ENCODE data around the gene TAGAP. TPM values are rescaled to one million over a fixed set of nuclear protein-coding genes. Genes with fewer than 3 reads are reported as not detected.

Gene TAGAP
- total RNA-seq, 1 donor from 2014 or later: under 0.01 TPM

DNA sequence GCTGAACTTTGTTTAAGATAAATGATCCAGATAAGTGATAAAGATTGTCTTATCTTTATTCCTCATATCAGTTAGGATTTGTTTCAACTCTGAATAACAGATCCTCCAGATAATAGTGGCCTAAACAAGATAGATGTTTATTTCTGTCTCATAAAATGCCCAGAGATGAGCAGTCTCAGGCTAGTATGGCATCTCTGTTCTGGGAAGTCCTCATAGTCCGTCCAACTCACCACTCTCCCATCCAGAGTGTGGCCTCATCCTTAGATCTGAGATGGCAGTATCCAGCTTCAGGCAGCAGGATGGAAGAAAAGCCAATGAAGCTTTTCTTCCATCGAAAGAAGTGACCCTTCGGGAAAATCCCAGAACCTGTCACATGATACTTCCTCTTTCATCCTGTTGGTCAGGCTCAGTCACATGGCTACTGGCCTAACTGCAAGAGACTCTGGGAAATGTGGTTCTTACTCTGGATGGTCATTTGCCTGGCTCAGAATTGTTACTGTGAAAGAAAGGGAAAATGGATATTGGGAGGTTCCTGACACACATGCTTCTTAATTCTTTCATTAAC lies 29.4 kb upstream of the TAGAP start:
- peak in 1 of 2 donors; percentile 12 for DNase-seq (ENCODE audit: low read depth in 2 of 2)

DNA sequence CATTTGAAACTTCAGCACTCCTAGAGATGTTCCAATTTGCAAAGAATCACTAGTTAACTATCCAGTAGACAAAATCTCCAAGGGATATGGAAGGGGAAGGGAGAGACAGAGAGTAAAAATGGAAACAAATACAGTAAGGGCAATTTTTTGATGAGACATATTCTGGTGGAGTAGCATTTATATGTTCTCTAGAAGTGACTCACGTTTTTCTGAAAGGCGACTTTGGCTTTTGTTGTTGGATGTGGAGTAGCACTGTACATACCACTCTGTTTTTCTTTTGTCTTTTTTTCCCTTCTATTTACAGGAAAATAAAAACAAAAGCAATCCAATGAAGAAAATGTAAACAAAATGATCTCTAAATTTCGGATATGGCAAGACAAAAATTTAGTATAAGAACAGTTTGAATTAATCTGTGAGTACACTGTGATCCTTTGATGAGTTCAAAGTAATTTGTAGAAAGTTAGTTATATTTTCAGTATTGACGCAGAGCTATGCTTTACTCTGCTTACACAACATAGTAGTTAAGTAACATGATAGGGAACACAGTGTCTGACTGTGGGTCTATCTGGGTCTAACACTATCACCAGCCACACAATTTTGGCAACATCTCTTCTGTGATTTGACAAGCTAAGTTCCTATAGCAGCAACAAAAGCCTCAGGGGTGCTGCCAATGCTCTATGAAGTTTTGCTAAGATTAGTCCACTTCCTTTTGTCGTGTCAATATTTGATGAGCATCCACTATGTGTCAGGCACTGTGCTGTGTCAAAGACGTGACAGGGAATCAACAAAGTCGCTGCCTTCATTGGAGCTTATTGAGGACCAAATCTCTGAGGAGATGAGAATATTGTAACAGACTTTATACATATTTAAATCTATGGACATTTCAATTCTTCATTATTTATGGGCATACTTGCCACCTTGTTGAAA lies 27.3 kb upstream of the TAGAP start:
- DNase-seq (ENCODE audit: low read depth in 2 of 2): no peak

- DNase-seq (ENCODE audit: low read depth in 2 of 2): no peak
Measured at GRCh38 chr6:159068904-159069578, 24.2 kb upstream of the TAGAP start.

GRCh38 chr6:159067334-159067733 lies 22.5 kb upstream of the TAGAP start:
- no peak for DNase-seq (ENCODE audit: low read depth in 2 of 2)

DNA sequence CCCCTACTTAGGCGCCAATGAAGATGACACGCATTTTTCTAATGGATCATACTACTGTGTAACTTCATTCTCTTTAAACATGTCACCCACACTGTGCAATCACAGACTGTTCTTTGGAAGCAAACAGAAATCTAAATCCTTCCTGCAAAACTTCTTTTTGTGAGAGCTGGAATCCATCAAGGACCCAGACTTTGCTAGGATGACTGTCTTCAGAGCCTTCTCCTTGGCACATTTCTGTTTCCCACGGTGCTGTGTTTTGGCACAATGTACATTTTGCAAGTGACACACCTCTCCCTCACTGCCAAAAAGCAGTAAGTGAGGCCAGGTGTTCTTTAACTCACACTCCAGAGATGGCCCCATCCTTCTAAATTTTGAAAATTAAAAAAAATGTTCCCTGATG lies 21.7 kb upstream of the TAGAP start:
- DNase-seq (ENCODE audit: low read depth in 2 of 2): no peak

GRCh38 chr6:159065759-159066329 lies 21.1 kb upstream of the TAGAP start:
- no peak for DNase-seq (ENCODE audit: low read depth in 2 of 2)

GRCh38 chr6:159065091-159065490 lies 20.3 kb upstream of the TAGAP start:
- DNase-seq (ENCODE audit: low read depth in 2 of 2): no peak

- DNase-seq (ENCODE audit: low read depth in 2 of 2): no peak
Measured at GRCh38 chr6:159064477-159064876, 19.7 kb upstream of the TAGAP start.

DNA sequence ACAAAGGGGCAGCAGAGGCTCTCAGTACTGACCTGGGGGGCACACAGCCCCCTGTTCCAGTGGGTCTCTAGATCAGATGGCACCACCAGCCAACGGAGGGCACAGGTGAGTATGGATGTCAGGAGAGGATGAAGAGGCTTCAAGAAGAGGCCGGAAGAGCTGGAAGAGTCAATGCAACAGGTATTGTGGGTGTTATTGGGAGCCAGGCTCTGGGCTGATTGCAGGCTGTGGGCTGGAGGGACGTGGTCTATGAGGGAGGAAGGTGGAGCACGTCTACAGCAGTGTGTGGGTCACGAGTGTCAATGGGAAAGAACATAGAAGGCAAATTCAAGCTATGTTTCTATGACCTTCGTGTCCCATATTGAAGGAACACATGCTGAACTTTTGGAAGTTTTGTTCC lies 18.8 kb upstream of the TAGAP start:
- DNase-seq (ENCODE audit: low read depth in 2 of 2): no peak

DNA sequence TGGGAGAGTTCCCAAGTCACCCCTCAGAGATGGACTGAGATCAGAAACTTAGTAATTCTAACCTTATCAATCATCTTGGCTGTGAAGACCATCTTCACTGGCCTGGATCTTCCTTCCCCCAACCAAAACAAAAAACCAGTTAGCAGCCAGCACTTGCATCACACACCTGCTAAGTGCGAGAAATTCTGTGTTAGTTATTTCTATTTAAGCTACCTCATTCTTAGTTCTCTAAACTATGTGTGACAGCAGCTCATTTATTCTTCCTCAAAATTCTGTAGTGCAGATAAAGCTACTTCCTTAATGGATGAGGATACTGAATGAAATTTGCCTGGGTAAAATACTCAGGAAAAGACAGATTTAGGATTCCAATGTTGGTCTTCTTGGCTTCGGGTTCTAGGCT lies 18.2 kb upstream of the TAGAP start:
- no peak for DNase-seq (ENCODE audit: low read depth in 2 of 2)

DNA sequence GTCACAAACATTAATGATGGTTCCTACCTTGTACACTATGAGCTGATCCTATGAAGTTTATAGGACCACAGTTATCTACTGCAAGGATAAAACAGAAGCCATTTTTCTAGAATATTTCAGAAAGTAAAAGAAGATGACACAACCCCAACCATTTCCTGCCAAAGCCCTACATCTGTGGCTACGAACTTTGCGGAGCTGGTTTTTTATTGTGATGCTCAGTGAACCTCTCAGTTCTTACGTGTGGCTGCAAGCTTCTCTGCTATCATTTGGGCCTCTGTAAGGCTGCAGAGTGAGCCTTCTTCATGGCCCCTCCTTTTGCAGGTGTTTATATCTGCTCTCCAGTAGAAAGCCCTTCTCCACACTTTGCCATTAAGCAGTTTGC lies 17.8 kb upstream of the TAGAP start:
- no peak for DNase-seq (ENCODE audit: low read depth in 2 of 2)

- DNase-seq (ENCODE audit: low read depth in 2 of 2): no peak
Measured at GRCh38 chr6:159061805-159062563, 17.2 kb upstream of the TAGAP start.

DNA sequence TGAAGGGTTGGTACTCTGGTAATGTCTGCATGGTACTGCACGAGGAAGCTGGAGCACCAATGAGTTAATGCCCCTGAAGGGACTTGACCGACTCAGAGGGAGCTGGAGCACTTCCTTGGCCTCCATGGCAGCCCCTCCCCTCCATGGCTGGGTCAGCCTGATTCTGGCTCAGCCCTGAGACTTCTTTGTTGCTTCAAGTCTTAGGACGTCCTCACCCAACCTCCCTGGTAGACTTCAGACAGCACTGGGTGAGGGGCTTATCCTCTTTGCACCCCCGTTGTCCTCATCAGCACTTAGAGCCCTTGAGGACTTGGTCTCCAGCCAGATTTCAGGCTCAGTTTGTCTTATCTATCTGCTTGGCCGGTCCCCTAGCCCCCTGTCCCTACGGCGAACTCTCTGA lies 16.4 kb upstream of the TAGAP start:
- no peak for DNase-seq (ENCODE audit: low read depth in 2 of 2)

GRCh38 chr6:159059885-159060506 lies 15.2 kb upstream of the TAGAP start:
- DNase-seq (ENCODE audit: low read depth in 2 of 2): no peak

DNA sequence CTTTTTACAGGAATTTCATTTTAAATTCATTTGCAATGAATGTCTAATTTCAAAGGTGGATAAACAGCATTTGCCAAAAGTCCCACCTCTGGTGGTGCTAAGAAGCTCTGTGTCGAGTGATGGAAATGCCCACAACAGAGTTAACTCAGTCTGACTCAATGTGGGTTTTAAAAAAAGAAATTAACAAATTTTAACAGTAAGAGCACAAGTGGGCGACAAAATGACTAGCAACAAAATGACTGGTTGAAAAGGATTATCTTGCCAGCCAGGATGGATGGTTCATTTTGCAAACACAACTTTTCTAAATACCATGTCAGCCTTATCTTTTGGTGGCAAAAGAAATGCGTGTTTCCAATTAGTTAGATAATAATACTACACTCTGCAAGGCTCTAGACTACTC lies 14.3 kb upstream of the TAGAP start:
- DNase-seq (ENCODE audit: low read depth in 2 of 2): no peak

DNA sequence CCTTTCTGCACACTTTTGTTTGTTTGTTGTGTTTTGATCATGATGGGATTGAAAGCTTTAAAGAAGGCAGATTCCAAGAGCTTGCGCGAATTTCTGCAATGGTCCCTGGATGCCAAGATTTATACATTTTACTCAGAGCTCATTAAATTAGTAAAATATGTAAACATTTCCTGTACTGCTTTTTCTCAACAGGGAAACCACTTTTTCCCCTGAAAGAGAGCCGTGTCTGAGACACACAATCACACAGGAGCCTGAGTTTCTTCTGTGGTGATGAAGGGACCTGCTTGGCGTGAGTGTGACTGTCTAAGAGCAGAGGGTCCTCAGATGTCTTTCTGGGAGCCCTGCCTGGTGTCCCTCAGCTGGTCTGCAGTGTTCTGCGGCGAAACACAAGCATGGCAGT lies 12.1 kb upstream of the TAGAP start:
- no peak for DNase-seq (ENCODE audit: low read depth in 2 of 2)

GRCh38 chr6:159056432-159056831 lies 11.6 kb upstream of the TAGAP start:
- no peak for DNase-seq (ENCODE audit: low read depth in 2 of 2)

- no peak for DNase-seq (ENCODE audit: low read depth in 2 of 2)
Measured at GRCh38 chr6:159056003-159056402, 11.2 kb upstream of the TAGAP start.

GRCh38 chr6:159053781-159054398 lies 9.1 kb upstream of the TAGAP start:
- DNase-seq (ENCODE audit: low read depth in 2 of 2): no peak

- DNase-seq (ENCODE audit: low read depth in 2 of 2): no peak
Measured at GRCh38 chr6:159052720-159053119, 7.9 kb upstream of the TAGAP start.

All from dermis microvascular lymphatic vessel endothelial cell (primary cell).